DND-41 (cell line): ENCODE results near the gene PLA2G10.
A peak's percentile ranks its signal among the peaks of the same experiment; 100 is the strongest.
"Not testable (repeated sequence)": the region's sequence is repeated elsewhere in the genome, so short reads cannot be mapped to it uniquely, and the experiment has no call there.

Experiments
- ATAC-seq: fragments of 200-7000 bp; cut with Tn5 transposase; 3 replicates; pipeline ENCODE4 v1.9.1; 2021; ENCODE audit warnings: low read depth; ENCODE audit not compliant: insufficient read depth
- DNase-seq: peaks from one replicate; pipeline ENCODE4 v3.0.0-alpha.2; 2020
- H2AFZ ChIP-seq: 2 replicates; pipeline ENCODE4 v1.6.0; 2012; ENCODE audit warnings: low read depth, low read length
- H3K27ac ChIP-seq: 2 replicates; pipeline ENCODE4 v1.5.1; 2012; ENCODE audit warnings: low read length, inconsistent platforms
- H3K27me3 ChIP-seq: fragments of 200-600 bp; sonication (generic); 2 replicates; pipeline ENCODE4 v1.6.0; 2012; ENCODE audit warnings: low read length, mild to moderate bottlenecking, inconsistent platforms; ENCODE audit not compliant: insufficient read depth, poor library complexity
- H3K36me3 ChIP-seq: 2 replicates; pipeline ENCODE4 v1.5.1; 2012; ENCODE audit warnings: low read length, inconsistent platforms; ENCODE audit not compliant: insufficient read depth
- H3K4me1 ChIP-seq: 2 replicates; pipeline ENCODE4 v1.5.1; 2012; ENCODE audit warnings: mild to moderate bottlenecking, low read length; ENCODE audit not compliant: insufficient read depth
- H3K4me2 ChIP-seq: 2 replicates; pipeline ENCODE4 v1.6.0; 2012; ENCODE audit warnings: mild to moderate bottlenecking, moderate library complexity, low read length, inconsistent platforms; ENCODE audit not compliant: insufficient read depth
- H3K4me3 ChIP-seq, 2 experiments: fragments of 200-600 bp in 1 of 2; shearing (Covaris generic) in 1 of 2; 2 replicates each; pipeline ENCODE4 v1.5.1; 2012 to 2016; ENCODE audit warnings: inconsistent platforms in 2 of 2, low read length in 2 of 2, mild to moderate bottlenecking in 2 of 2, low read depth in 1 of 2, moderate library complexity in 1 of 2
- H3K79me2 ChIP-seq: 2 replicates; pipeline ENCODE4 v1.6.0; 2012; ENCODE audit warnings: low read length, inconsistent platforms; ENCODE audit not compliant: insufficient read depth
- H3K9ac ChIP-seq: 2 replicates; pipeline ENCODE4 v1.6.0; 2012; ENCODE audit warnings: low read depth, mild to moderate bottlenecking, inconsistent platforms, low read length, moderate library complexity
- H3K9me3 ChIP-seq: 2 replicates; pipeline ENCODE4 v1.5.1; 2012; ENCODE audit warnings: low read length, moderate library complexity, mild to moderate bottlenecking, inconsistent platforms; ENCODE audit not compliant: insufficient read depth, severe bottlenecking
- H4K20me1 ChIP-seq: 2 replicates; pipeline ENCODE4 v1.6.0; 2012; ENCODE audit warnings: low read length; ENCODE audit not compliant: insufficient read depth
- EZH2 ChIP-seq: IDR thresholded peaks from 3 replicates; pipeline ENCODE4 v1.6.1; 2012; ENCODE audit warnings: borderline replicate concordance, low read depth, mild to moderate bottlenecking, moderate library complexity, low read length, inconsistent platforms; ENCODE audit not compliant: severe bottlenecking
- TF ChIP-seq, protein P1 (sequence below): IDR thresholded peaks from 2 replicates; pipeline ENCODE4 v1.5.1; 2012; ENCODE audit warnings: borderline replicate concordance, low read length, moderate library complexity, mild to moderate bottlenecking; ENCODE audit not compliant: poor library complexity, severe bottlenecking; ENCODE audit errors: extremely low read depth

PLA2G10 gene

GRCh38 chr16:14634389-14634725 is 59.8 kb downstream of the PLA2G10 start:
- H3K27me3 ChIP-seq: no peaks in the 10 kb centered on the region
- H2AFZ ChIP-seq: no peak overlapping the region
- H3K9me3 ChIP-seq: no peaks in the 10 kb centered on the region
- H3K4me2 ChIP-seq: peak overlapping the region; percentile 66
- no peak for ATAC-seq
- peak overlapping the region in 1 of 2 experiments; percentile 89; a peak in 2 of 4 replicates for H3K4me3 ChIP-seq
- peaks cover 83% of the 10 kb centered on the region for H3K79me2 ChIP-seq
- no peak for TF ChIP-seq EZH2
- TF ChIP-seq, protein P1, sequence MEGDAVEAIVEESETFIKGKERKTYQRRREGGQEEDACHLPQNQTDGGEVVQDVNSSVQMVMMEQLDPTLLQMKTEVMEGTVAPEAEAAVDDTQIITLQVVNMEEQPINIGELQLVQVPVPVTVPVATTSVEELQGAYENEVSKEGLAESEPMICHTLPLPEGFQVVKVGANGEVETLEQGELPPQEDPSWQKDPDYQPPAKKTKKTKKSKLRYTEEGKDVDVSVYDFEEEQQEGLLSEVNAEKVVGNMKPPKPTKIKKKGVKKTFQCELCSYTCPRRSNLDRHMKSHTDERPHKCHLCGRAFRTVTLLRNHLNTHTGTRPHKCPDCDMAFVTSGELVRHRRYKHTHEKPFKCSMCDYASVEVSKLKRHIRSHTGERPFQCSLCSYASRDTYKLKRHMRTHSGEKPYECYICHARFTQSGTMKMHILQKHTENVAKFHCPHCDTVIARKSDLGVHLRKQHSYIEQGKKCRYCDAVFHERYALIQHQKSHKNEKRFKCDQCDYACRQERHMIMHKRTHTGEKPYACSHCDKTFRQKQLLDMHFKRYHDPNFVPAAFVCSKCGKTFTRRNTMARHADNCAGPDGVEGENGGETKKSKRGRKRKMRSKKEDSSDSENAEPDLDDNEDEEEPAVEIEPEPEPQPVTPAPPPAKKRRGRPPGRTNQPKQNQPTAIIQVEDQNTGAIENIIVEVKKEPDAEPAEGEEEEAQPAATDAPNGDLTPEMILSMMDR: no peak
- peaks cover 52% of the 10 kb centered on the region for H4K20me1 ChIP-seq
- H3K9ac ChIP-seq: peak overlapping the region; percentile 86; the same call in 1 of the 2 replicates
- peaks cover 42% of the 10 kb centered on the region for H3K4me1 ChIP-seq
- H3K36me3 ChIP-seq: peaks cover 45% of the 10 kb centered on the region
- DNase-seq: no peak
- no peak overlapping the region for H3K27ac ChIP-seq

DNA sequence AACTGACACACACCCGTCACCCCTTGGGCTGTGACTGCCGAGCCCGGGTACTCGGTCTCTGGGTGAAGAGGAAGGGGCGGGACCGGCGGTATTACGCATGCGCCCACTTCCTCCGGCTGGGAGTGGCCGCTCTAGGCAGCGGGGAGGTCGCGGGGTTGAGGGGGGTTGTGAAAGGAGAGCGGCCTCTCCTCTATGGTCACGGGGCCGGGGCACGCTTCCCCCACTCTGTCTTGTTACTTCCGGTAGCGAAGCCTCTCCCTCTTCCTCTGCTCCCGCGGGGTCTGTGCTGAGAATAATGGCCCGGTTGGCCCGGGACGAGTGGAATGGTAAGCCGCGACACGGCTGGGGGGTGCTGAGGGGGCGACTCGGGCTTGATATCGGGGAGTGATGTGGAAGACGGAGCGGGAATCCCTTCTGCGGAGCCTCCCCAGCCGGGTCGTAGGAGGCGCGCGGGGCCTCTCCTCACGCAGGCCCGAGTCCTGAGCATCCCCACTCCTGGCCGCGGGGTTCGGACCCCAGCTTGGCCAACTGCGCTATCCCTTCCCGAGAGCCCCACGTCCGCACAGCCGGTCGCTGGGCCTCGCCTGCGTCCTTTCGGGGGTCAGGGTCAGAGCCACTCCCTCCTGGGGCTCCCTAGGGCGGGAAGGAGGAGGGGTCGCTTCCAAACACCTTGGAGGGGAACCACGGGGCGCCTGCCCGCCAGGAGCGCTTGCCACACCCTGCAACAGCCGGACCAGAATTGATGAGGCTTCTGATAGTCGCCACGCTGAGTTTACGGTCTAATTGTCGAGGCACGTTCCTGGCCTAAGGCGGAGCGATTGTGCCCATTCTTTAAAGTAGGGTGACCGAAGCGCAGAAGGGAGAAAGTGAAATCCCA is 61.2 kb downstream of the PLA2G10 start, which contains the start of gene BFAR:
BFAR (plus strand) TSS at position 259 of the 877 bp plus-strand sequence. CDS start 11,396 bp downstream, outside the sequence.
- peak within 1 kb of the TSS; percentile 66 for H3K4me2 ChIP-seq
- H3K79me2 ChIP-seq: peaks cover 83% of the 10 kb centered on the region
- TF ChIP-seq, protein P1: no peak
- TF ChIP-seq EZH2: no peak
- peak within 1 kb of the TSS; percentile 86 for H3K9ac ChIP-seq
- no peaks in the 10 kb centered on the region for H3K27me3 ChIP-seq
- H3K9me3 ChIP-seq: no peaks in the 10 kb centered on the region
- H3K4me3 ChIP-seq: peak within 1 kb of the TSS; percentile 67 to 89
- peak; percentile 82 for ATAC-seq
- H2AFZ ChIP-seq: peak within 1 kb of the TSS; percentile 65
- peak within 1 kb of the TSS; percentile 93 for H3K27ac ChIP-seq
- peaks cover 38% of the 10 kb centered on the region for H4K20me1 ChIP-seq
- H3K4me1 ChIP-seq: peaks cover 56% of the 10 kb centered on the region
- peaks cover 41% of the 10 kb centered on the region for H3K36me3 ChIP-seq
- peak; percentile 99 for DNase-seq

- Histone ChIP-seq H3K4me1 (peaks cover 68% of the 10 kb centered on the region), H3K4me3 (peak overlapping the region in 1 of 2 experiments; percentile 91; a peak in 2 of 4 replicates), H3K36me3 (peaks cover 53% of the 10 kb centered on the region), H4K20me1 (peaks cover 23% of the 10 kb centered on the region), H3K27ac (peak overlapping the region; percentile 96), H2AFZ (peak overlapping the region; percentile 90), H3K4me2 (peak overlapping the region; percentile 82), H3K79me2 (peaks cover 75% of the 10 kb centered on the region), H3K9ac (peak overlapping the region; percentile 95)
- not testable (repeated sequence) for DNase-seq, H3K9me3 ChIP-seq, H3K27me3 ChIP-seq, ATAC-seq
These were observed 63.3 kb downstream of the PLA2G10 start for GRCh38 chr16:14630620-14631330.
